H7 (cell line): ENCODE results near the gene DNAJC5G. TPM values are rescaled to one million over a fixed set of nuclear protein-coding genes. Genes with fewer than 3 reads are reported as not detected.

ENCODE experiments used
- DNase-seq: peaks from one replicate; pipeline ENCODE4 v3.0.0; 2012
- H3K27me3 ChIP-seq: 2 replicates; pipeline ENCODE4 v1.6.0; 2011; ENCODE audit warnings: mild to moderate bottlenecking, low read length; ENCODE audit not compliant: control insufficient read depth, insufficient read depth
- H3K36me3 ChIP-seq: replicated peaks from 2 replicates; pipeline ENCODE4 v1.5.1; 2011; ENCODE audit warnings: low read length; ENCODE audit not compliant: control insufficient read depth, insufficient read depth
- H3K4me3 ChIP-seq: 2 replicates; pipeline ENCODE4 v1.5.1; 2011; ENCODE audit warnings: low read depth, mild to moderate bottlenecking, control low read depth, low read length, moderate library complexity; ENCODE audit not compliant: insufficient read depth
- total RNA-seq: library from RNA; depleted of rRNA; stranded (reverse); fragments of >200 nt; shearing (Covaris generic); gene quantifications from 2 replicates; pipeline ENCODE4 v1.2.3, GENCODE V29; 2014; rRNA removed

DNAJC5G gene
- total RNA-seq, 1 experiment from 2014 or later: not detected

GRCh38 chr2:27322301-27322765 is 47.1 kb downstream of the DNAJC5G start:
- no peak for DNase-seq
- Histone ChIP-seq H3K4me3 (peak overlapping the region; percentile 55), H3K36me3 (peaks cover 4% of the 10 kb centered on the region), H3K27me3 (no peaks in the 10 kb centered on the region)

- Histone ChIP-seq H3K27me3 (no peaks in the 10 kb centered on the region), H3K4me3 (peak within 1 kb of the TSS; percentile 55), H3K36me3 (peaks cover 7% of the 10 kb centered on the region)
- peak; percentile 97 for DNase-seq
Observed at GRCh38 chr2:27322766-27323595, 47.7 kb downstream of the DNAJC5G start, which contains the start of gene MPV17. Gene MPV17 (minus strand): TSS chr2:27323097. CDS start chr2:27322517, 580 bp downstream.

- peaks cover 14% of the 10 kb centered on the region for H3K36me3 ChIP-seq
- H3K4me3 ChIP-seq: peak overlapping the region; percentile 55
- peak; percentile 49 for DNase-seq
- H3K27me3 ChIP-seq: no peaks in the 10 kb centered on the region
Observed at GRCh38 chr2:27323596-27324285, 48.5 kb downstream of the DNAJC5G start.

GRCh38 chr2:27324720-27325119 is 49.5 kb downstream of the DNAJC5G start:
- H3K4me3 ChIP-seq: no peak overlapping the region
- DNase-seq: no peak
- H3K27me3 ChIP-seq: no peaks in the 10 kb centered on the region
- peaks cover 23% of the 10 kb centered on the region for H3K36me3 ChIP-seq

Other genes starting within 250 kb of the DNAJC5G start
- gene TMEM214, start 242.5 kb upstream of the DNAJC5G start, total RNA-seq: 46.5 and 46.6 TPM in 2 replicates
- gene AGBL5, start 223.8 kb upstream of the DNAJC5G start, total RNA-seq: 45.4 and 46.7 TPM in 2 replicates
- 197 and 228 TPM in 2 replicates for gene OST4, start 203.8 kb upstream of the DNAJC5G start, total RNA-seq
- 5.1 and 5.8 TPM in 2 replicates for gene EMILIN1, start 196.8 kb upstream of the DNAJC5G start, total RNA-seq
- 3.3 and 5.3 TPM in 2 replicates for gene KHK, start 188.7 kb upstream of the DNAJC5G start, total RNA-seq
- 1.0 and 1.6 TPM in 2 replicates for gene CGREF1, start 156.3 kb upstream of the DNAJC5G start, total RNA-seq
- gene ABHD1, start 151.6 kb upstream of the DNAJC5G start, total RNA-seq: 0.55 TPM in 1 of 2 replicates, not detected in the other
- 84.5 and 87.3 TPM in 2 replicates for gene PREB, start 140.8 kb upstream of the DNAJC5G start, total RNA-seq
- not detected in 2 replicates for gene PRR30, start 136.0 kb upstream of the DNAJC5G start, total RNA-seq
- gene TCF23, start 126.4 kb upstream of the DNAJC5G start, total RNA-seq: not detected in 2 replicates
- 182 and 203 TPM in 2 replicates for gene ATRAID, start 63.4 kb upstream of the DNAJC5G start, total RNA-seq
- gene SLC5A6, start 63.2 kb upstream of the DNAJC5G start, total RNA-seq: 76.2 and 120 TPM in 2 replicates
- 73.7 and 84.2 TPM in 2 replicates for gene CAD, start 58.1 kb upstream of the DNAJC5G start, total RNA-seq
- 0.89 and 1.4 TPM in 2 replicates for gene SLC30A3, start 12.4 kb upstream of the DNAJC5G start, total RNA-seq
- 3.4 and 5.5 TPM in 2 replicates for gene TRIM54, start 7.0 kb downstream of the DNAJC5G start, total RNA-seq
- 0.66 TPM in 1 of 2 replicates, not detected in the other for gene UCN, start 33.0 kb downstream of the DNAJC5G start, total RNA-seq
- 53.8 and 60.8 TPM in 2 replicates for gene MPV17, start 47.7 kb downstream of the DNAJC5G start, total RNA-seq
- gene GTF3C2, start 81.3 kb downstream of the DNAJC5G start, total RNA-seq: 147 and 152 TPM in 2 replicates
- gene EIF2B4, start 94.9 kb downstream of the DNAJC5G start, total RNA-seq: 31.6 and 33.1 TPM in 2 replicates
- gene SNX17, start 95.2 kb downstream of the DNAJC5G start, total RNA-seq: 110 and 129 TPM in 2 replicates
- 11.8 and 19.2 TPM in 2 replicates for gene ZNF513, start 105.3 kb downstream of the DNAJC5G start, total RNA-seq
- gene PPM1G, start 134.2 kb downstream of the DNAJC5G start, total RNA-seq: 151 and 164 TPM in 2 replicates
- gene NRBP1, start 153.2 kb downstream of the DNAJC5G start, total RNA-seq: 150 and 162 TPM in 2 replicates
- 9.0 and 13.4 TPM in 2 replicates for gene KRTCAP3, start 166.9 kb downstream of the DNAJC5G start, total RNA-seq
- gene IFT172, start 214.3 kb downstream of the DNAJC5G start, total RNA-seq: 9.8 and 14.2 TPM in 2 replicates
- gene FNDC4, start 219.8 kb downstream of the DNAJC5G start, total RNA-seq: 7.4 and 9.7 TPM in 2 replicates
- 0.07 TPM in 1 of 2 replicates, not detected in the other for gene GCKR, start 221.4 kb downstream of the DNAJC5G start, total RNA-seq